Transverse colon (tissue), 4 donors: ENCODE results near the gene KCNQ2. TPM values are rescaled to one million over a fixed set of nuclear protein-coding genes. Genes with fewer than 3 reads are reported as not detected.

ENCODE experiments used
- DNase-seq: peaks from one replicate; pipeline ENCODE4 v3.0.0-alpha.2; 2019
- H3K27ac ChIP-seq, 4 donors: fragments of 200-600 bp; sonication (generic); 2 replicates each; pipeline ENCODE4 v1.5.1; 2016 to 2018; ENCODE audit warnings: inconsistent platforms in 4 of 4
- H3K27me3 ChIP-seq: fragments of 200-600 bp; sonication (generic); 2 replicates; pipeline ENCODE4 v1.5.1; 2017; ENCODE audit warnings: inconsistent platforms
- H3K36me3 ChIP-seq, 4 donors: fragments of 200-600 bp; sonication (generic); 2 replicates each; pipeline ENCODE4 v1.5.1; 2017 to 2019; ENCODE audit warnings: inconsistent platforms in 4 of 4
- H3K4me1 ChIP-seq, 4 donors: fragments of 200-600 bp; sonication (generic); 2 replicates each; pipeline ENCODE4 v1.5.1; 2017 to 2020; ENCODE audit warnings: inconsistent platforms in 4 of 4
- H3K4me3 ChIP-seq, 4 donors: fragments of 200-600 bp; sonication (generic); 1 replicate in 1 of 4; 2 replicates in 3 of 4; pipeline versions ENCODE4 v1.5.1 to v1.6.1; 2017 to 2019; ENCODE audit warnings: inconsistent platforms in 4 of 4
- H3K9me3 ChIP-seq, 2 donors: fragments of 200-600 bp; sonication (generic); 2 replicates each; pipeline ENCODE4 v1.5.1; 2017 to 2019; ENCODE audit warnings: inconsistent platforms in 2 of 2
- CTCF ChIP-seq, 5 experiments: fragments of 200-600 bp in 3 of 5; fragments of 450-650 bp in 2 of 5; sonication (generic) in 3 of 5; IDR thresholded peaks; 1 replicate in 2 of 5; 2 replicates in 3 of 5; pipeline ENCODE4 v1.5.1; 2016 to 2017; ENCODE audit warnings: antibody characterized with exemption in 5 of 5, inconsistent platforms in 3 of 5, mild to moderate bottlenecking in 2 of 5, moderate library complexity in 1 of 5
- EP300 ChIP-seq: sonication (generic); formaldehyde crosslinking; IDR thresholded peaks from one replicate; pipeline ENCODE4 v1.6.1; 2017; ENCODE audit warnings: antibody characterized with exemption, low read depth
- POLR2A ChIP-seq: fragments of 450-650 bp; IDR thresholded peaks from one replicate; pipeline ENCODE4 v1.6.1; 2016; ENCODE audit warnings: antibody characterized with exemption, mild to moderate bottlenecking, moderate library complexity
- POLR2AphosphoS5 ChIP-seq, 3 donors: sonication (generic); formaldehyde crosslinking; IDR thresholded peaks; one replicate each; pipeline ENCODE4 v1.6.1; 2016; ENCODE audit warnings: antibody characterized with exemption in 3 of 3
- WGBS, 2 donors: methylation state at CpG; one replicate each; pipeline ENCODE4 v1.1.5; 2018; ENCODE audit warnings: low coverage in 1 of 2; 5-methylcytosine and 5-hydroxymethylcytosine counted together
- in situ Hi-C, 4 donors: fragments of 200-750 bp; cut with MboI; loops; one replicate each; pipeline versions ENCODE4 v1.15.0 to v1.15.1; 2017; ENCODE audit warnings: low sequenced_read_pairs in 3 of 4, low pct_ligation_motif_present in 1 of 4, low pct_unique_long_range_greater_than_20kb in 1 of 4
- intact Hi-C: fragments of 100-400 bp; cut with DNase I; formaldehyde crosslinking; loops from one replicate; pipeline ENCODE4 v1.15.1; 2023; ENCODE audit warnings: low total_unique reads
- total RNA-seq, 4 donors: library from RNA; depleted of rRNA; stranded (reverse); fragments of >200 nt; gene quantifications; one replicate each; pipeline ENCODE4 v1.1.0, GENCODE V29; 2016

The KCNQ2 gene
- total RNA-seq, 4 donors from 2014 or later = 0.32 to 0.41 (median 0.37) TPM; not detected in 1

- H3K27ac ChIP-seq = no peak overlapping the region
- no peaks in the 10 kb centered on the region for H3K4me1 ChIP-seq
- no peak for DNase-seq
- peaks cover 62% of the 10 kb centered on the region for H3K27me3 ChIP-seq
- in situ Hi-C loops = no loop called here
- intact Hi-C loops = no loop called here
- no peaks in the 10 kb centered on the region for H3K9me3 ChIP-seq
- TF ChIP-seq CTCF (IDR thresholded peaks at IDR 0.05) (no peak), POLR2A (no peak), POLR2AphosphoS5 (IDR thresholded peaks at IDR 0.05) (no peak), EP300 (no peak)
- WGBS, 2 donors = 61% methylated on average over 24 of the region's 34 CpGs; no CpG with 5 or more reads in 1 of the 2 donors
- no peak overlapping the region for H3K4me3 ChIP-seq
- H3K36me3 ChIP-seq = no peaks in the 10 kb centered on the region
These were observed 99.2 kb downstream of the KCNQ2 start for GRCh38 chr20:63372971-63373885.

- peaks cover 52% of the 10 kb centered on the region for H3K27me3 ChIP-seq
- TF ChIP-seq EP300 (no peak), CTCF (IDR thresholded peaks at IDR 0.05) (no peak), POLR2A (no peak), POLR2AphosphoS5 (IDR thresholded peaks at IDR 0.05) (no peak)
- in situ Hi-C loops = no loop called here
- H3K9me3 ChIP-seq = no peaks in the 10 kb centered on the region
- H3K27ac ChIP-seq = no peak overlapping the region
- DNase-seq = no peak
- H3K36me3 ChIP-seq = no peaks in the 10 kb centered on the region
- intact Hi-C loops = no loop called here
- no peaks in the 10 kb centered on the region for H3K4me1 ChIP-seq
- WGBS, 2 donors = 52% methylated on average over 17 of the region's 28 CpGs; no CpG with 5 or more reads in 1 of the 2 donors
- H3K4me3 ChIP-seq = no peak overlapping the region
These were observed 101.1 kb downstream of the KCNQ2 start for GRCh38 chr20:63371291-63371865.

- no peaks in the 10 kb centered on the region for H3K9me3 ChIP-seq
- no peak overlapping the region for H3K27ac ChIP-seq
- intact Hi-C loops = no loop called here
- no peaks in the 10 kb centered on the region for H3K36me3 ChIP-seq
- H3K4me3 ChIP-seq = no peak overlapping the region
- no peak for DNase-seq
- peaks cover 48% of the 10 kb centered on the region for H3K27me3 ChIP-seq
- 33% methylated on average over 21 of the region's 21 CpGs; no CpG with 5 or more reads in 1 of the 2 donors for WGBS, 2 donors
- H3K4me1 ChIP-seq = no peaks in the 10 kb centered on the region
- TF ChIP-seq POLR2A = no peak
- TF ChIP-seq CTCF (IDR thresholded peaks at IDR 0.05) = no peak
- TF ChIP-seq EP300 = no peak
- TF ChIP-seq POLR2AphosphoS5 (IDR thresholded peaks at IDR 0.05) = no peak
- in situ Hi-C loops = no loop called here
These were observed 101.8 kb downstream of the KCNQ2 start for GRCh38 chr20:63370618-63371187.
